ENCODE data around the gene REEP2.

The REEP2 gene

DNA sequence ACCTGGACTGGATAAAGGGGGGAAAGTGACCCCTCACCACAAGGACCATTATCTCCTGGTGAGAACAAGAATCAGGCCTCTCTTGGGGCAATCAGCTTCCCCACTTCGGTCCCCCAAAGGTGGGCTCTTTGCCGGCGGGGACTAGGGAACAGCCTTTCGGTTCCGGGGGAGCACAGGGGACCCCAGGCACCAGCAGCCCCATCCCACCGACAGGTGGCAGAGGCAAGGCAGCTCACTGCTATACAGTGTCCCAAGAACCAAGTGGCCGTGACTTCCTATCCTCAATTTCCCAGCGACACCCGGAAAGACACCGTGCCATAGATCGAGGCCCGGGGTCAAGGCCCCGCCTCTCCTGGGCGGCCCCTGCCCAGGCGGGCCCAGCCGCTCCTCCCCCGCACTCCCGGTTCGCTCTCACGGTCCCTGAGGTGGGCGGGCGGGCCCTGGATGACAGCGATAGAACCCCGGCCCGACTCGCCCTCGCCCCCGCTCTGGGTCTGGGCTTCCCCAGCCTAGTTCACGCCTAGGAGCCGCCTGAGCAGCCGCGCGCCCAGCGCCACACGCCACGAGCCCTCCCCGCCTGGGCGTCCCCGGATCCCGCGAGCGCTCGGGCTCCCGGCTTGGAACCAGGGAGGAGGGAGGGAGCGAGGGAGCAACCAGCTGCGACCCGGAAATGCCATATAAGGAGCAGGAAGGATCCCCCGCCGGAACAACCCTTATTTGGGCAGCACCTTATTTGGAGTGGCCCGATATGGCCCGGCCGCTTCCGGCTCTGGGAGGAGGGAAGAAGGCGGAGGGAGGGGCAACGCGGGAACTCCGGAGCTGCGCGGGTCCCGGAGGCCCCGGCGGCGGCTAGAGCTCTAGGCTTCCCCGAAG is 25.8 kb downstream of the REEP2 start:
- H3K79me2 ChIP-seq (ENCODE audit: insufficient read depth, low read length): no peaks in the 10 kb centered on the region
- no peaks in the 10 kb centered on the region for H3K9me2 ChIP-seq (replicated peaks; ENCODE audit: low read depth, low read length)
- peaks cover 17% of the 10 kb centered on the region for H3K4me1 ChIP-seq (ENCODE audit: insufficient read depth, low read length, poor library complexity, severe bottlenecking)
- H3F3A ChIP-seq (ENCODE audit: low read depth): no peaks in the 10 kb centered on the region
- peaks cover 29% of the 10 kb centered on the region for H3K27me3 ChIP-seq (ENCODE audit: insufficient read depth, low read length, poor library complexity, severe bottlenecking)
- peak overlapping the region; percentile 82 for H3K4me3 ChIP-seq (ENCODE audit: low read length, poor library complexity, severe bottlenecking)
- H2AFZ ChIP-seq (ENCODE audit: low read length): peak overlapping the region; percentile 93
- H3K4me2 ChIP-seq (ENCODE audit: low read depth, low read length, poor library complexity, severe bottlenecking): peak overlapping the region; percentile 95
- TF ChIP-seq CTCF (conservative IDR thresholded peaks at IDR 0.05; ENCODE audit: low read length) (peak; percentile 22), EZH2phosphoT487 (IDR thresholded peaks at IDR 0.05; ENCODE audit: borderline replicate concordance) (no peak)
- peaks cover 4% of the 10 kb centered on the region for H4K20me1 ChIP-seq (ENCODE audit: insufficient read depth, low read length, poor library complexity, severe bottlenecking)
- H3K36me3 ChIP-seq (ENCODE audit: insufficient read depth, low read length): no peaks in the 10 kb centered on the region
- H3K9me3 ChIP-seq (ENCODE audit: insufficient read depth, low read depth, low read length): no peaks in the 10 kb centered on the region
- peak overlapping the region; percentile 82 for H3K9ac ChIP-seq (ENCODE audit: low read depth, low read length, poor library complexity, severe bottlenecking)

DNA sequence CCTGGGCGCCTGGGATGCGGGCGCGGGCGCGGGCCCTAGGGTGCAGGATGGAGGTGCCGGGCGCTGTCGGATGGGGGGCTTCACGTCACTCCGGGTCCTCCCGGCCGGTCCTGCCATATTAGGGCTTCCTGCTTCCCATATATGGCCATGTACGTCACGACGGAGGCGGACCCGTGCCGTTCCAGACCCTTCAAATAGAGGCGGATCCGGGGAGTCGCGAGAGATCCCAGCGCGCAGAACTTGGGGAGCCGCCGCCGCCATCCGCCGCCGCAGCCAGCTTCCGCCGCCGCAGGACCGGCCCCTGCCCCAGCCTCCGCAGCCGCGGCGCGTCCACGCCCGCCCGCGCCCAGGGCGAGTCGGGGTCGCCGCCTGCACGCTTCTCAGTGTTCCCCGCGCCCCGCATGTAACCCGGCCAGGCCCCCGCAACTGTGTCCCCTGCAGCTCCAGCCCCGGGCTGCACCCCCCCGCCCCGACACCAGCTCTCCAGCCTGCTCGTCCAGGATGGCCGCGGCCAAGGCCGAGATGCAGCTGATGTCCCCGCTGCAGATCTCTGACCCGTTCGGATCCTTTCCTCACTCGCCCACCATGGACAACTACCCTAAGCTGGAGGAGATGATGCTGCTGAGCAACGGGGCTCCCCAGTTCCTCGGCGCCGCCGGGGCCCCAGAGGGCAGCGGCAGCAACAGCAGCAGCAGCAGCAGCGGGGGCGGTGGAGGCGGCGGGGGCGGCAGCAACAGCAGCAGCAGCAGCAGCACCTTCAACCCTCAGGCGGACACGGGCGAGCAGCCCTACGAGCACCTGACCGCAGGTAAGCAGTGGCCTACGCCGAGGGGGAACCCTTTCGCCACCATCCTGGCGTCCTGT is 26.6 kb downstream of the REEP2 start, which contains the start of gene EGR1:
TSS of gene EGR1 (plus strand) at position 219 of the 864 bp plus-strand sequence. CDS start at position 502, 283 bp downstream.
- Histone ChIP-seq H3K9me2 (replicated peaks; ENCODE audit: low read depth, low read length) (no peaks in the 10 kb centered on the region), H3K4me3 (ENCODE audit: low read length, poor library complexity, severe bottlenecking) (peak within 1 kb of the TSS; percentile 82), H3K9me3 (ENCODE audit: insufficient read depth, low read depth, low read length) (no peaks in the 10 kb centered on the region), H3K4me1 (ENCODE audit: insufficient read depth, low read length, poor library complexity, severe bottlenecking) (peaks cover 8% of the 10 kb centered on the region), H2AFZ (ENCODE audit: low read length) (peak within 1 kb of the TSS; percentile 93), H3K4me2 (ENCODE audit: low read depth, low read length, poor library complexity, severe bottlenecking) (peak within 1 kb of the TSS; percentile 95), H3K9ac (ENCODE audit: low read depth, low read length, poor library complexity, severe bottlenecking) (peak within 1 kb of the TSS; percentile 82), H3F3A (ENCODE audit: low read depth) (no peaks in the 10 kb centered on the region), H3K79me2 (ENCODE audit: insufficient read depth, low read length) (no peaks in the 10 kb centered on the region), H3K27me3 (ENCODE audit: insufficient read depth, low read length, poor library complexity, severe bottlenecking) (peaks cover 29% of the 10 kb centered on the region), H4K20me1 (ENCODE audit: insufficient read depth, low read length, poor library complexity, severe bottlenecking) (peaks cover 4% of the 10 kb centered on the region), H3K36me3 (ENCODE audit: insufficient read depth, low read length) (no peaks in the 10 kb centered on the region)
- no peak for TF ChIP-seq EZH2phosphoT487 (IDR thresholded peaks at IDR 0.05; ENCODE audit: borderline replicate concordance)
- TF ChIP-seq CTCF (conservative IDR thresholded peaks at IDR 0.05; ENCODE audit: low read length): no peak

GRCh38 chr5:138466125-138466899 is 27.5 kb downstream of the REEP2 start:
- H3K9me3 ChIP-seq (ENCODE audit: insufficient read depth, low read depth, low read length): no peaks in the 10 kb centered on the region
- peaks cover 6% of the 10 kb centered on the region for H3K4me1 ChIP-seq (ENCODE audit: insufficient read depth, low read length, poor library complexity, severe bottlenecking)
- H3K79me2 ChIP-seq (ENCODE audit: insufficient read depth, low read length): no peaks in the 10 kb centered on the region
- peak overlapping the region; percentile 95 for H3K4me2 ChIP-seq (ENCODE audit: low read depth, low read length, poor library complexity, severe bottlenecking)
- H2AFZ ChIP-seq (ENCODE audit: low read length): no peak overlapping the region
- TF ChIP-seq EZH2phosphoT487 (IDR thresholded peaks at IDR 0.05; ENCODE audit: borderline replicate concordance) (no peak), CTCF (conservative IDR thresholded peaks at IDR 0.05; ENCODE audit: low read length) (no peak)
- no peak overlapping the region for H3K4me3 ChIP-seq (ENCODE audit: low read length, poor library complexity, severe bottlenecking)
- no peaks in the 10 kb centered on the region for H3K36me3 ChIP-seq (ENCODE audit: insufficient read depth, low read length)
- H3K9me2 ChIP-seq (replicated peaks; ENCODE audit: low read depth, low read length): no peaks in the 10 kb centered on the region
- peaks cover 4% of the 10 kb centered on the region for H4K20me1 ChIP-seq (ENCODE audit: insufficient read depth, low read length, poor library complexity, severe bottlenecking)
- peaks cover 29% of the 10 kb centered on the region for H3K27me3 ChIP-seq (ENCODE audit: insufficient read depth, low read length, poor library complexity, severe bottlenecking)
- no peaks in the 10 kb centered on the region for H3F3A ChIP-seq (ENCODE audit: low read depth)
- no peak overlapping the region for H3K9ac ChIP-seq (ENCODE audit: low read depth, low read length, poor library complexity, severe bottlenecking)
